Activated CD8-positive, alpha-beta T cell treated with anti-CD3 and anti-CD28 coated beads for 36 hours (primary cell): ENCODE results near the gene LIN37. TPM values are rescaled to one million over a fixed set of nuclear protein-coding genes. Genes with fewer than 3 reads are reported as not detected.
"Not testable (repeated sequence)": the region's sequence is repeated elsewhere in the genome, so short reads cannot be mapped to it uniquely, and the experiment has no call there.

Experiments
- ATAC-seq: fragments of 200-7000 bp; cut with Tn5 transposase; one replicate; pipeline ENCODE4 v1.10.0; 2021; ENCODE audit warnings: mild to moderate bottlenecking, moderate library complexity
- CTCF ChIA-PET: fragments of 350-600 bp; sonication (Branson Sonifier 250); formaldehyde crosslinking; loops from one replicate; lab custom pipeline; 2021; ENCODE audit warnings: antibody characterized with exemption; lab: Charles Lee
- POLR2A ChIA-PET: fragments of 350-600 bp; sonication (Branson Sonifier 250); formaldehyde crosslinking; loops from one replicate; lab custom pipeline; 2021; ENCODE audit warnings: antibody characterized with exemption; lab: Charles Lee
- DNase-seq: peaks from one replicate; pipeline ENCODE4 v3.0.0-alpha.2; 2020
- H3K27ac Mint-ChIP-seq: one replicate; pipeline ENCODE4 v1.8.0; 2021; ENCODE audit warnings: mild to moderate bottlenecking, mixed read lengths
- H3K27me3 Mint-ChIP-seq: one replicate; pipeline ENCODE4 v1.8.0; 2021; ENCODE audit warnings: mixed read lengths
- H3K36me3 Mint-ChIP-seq: one replicate; pipeline ENCODE4 v1.8.0; 2021; ENCODE audit warnings: low read depth, mixed read lengths
- H3K4me1 Mint-ChIP-seq: one replicate; pipeline ENCODE4 v1.8.0; 2021; ENCODE audit warnings: low read depth, mixed read lengths
- H3K4me3 Mint-ChIP-seq: one replicate; pipeline ENCODE4 v1.8.0; 2021; ENCODE audit warnings: mild to moderate bottlenecking, moderate library complexity, mixed read lengths
- H3K9me3 Mint-ChIP-seq: one replicate; pipeline ENCODE4 v1.8.0; 2021; ENCODE audit warnings: mixed read lengths
- CTCF ChIP-seq: fragments of 200-600 bp; IDR thresholded peaks from one replicate; pipeline ENCODE4 v1.8.0; 2022; ENCODE audit warnings: antibody characterized with exemption, mild to moderate bottlenecking
- intact Hi-C: fragments of 100-400 bp; cut with micrococcal nuclease; formaldehyde crosslinking; loops from one replicate; pipeline ENCODE4 v1.10.0; 2022
- total RNA-seq, 2 experiments: library from RNA; stranded (reverse); gene quantifications; one replicate each; pipeline ENCODE4 v1.2.3, GENCODE V29; 2021

LIN37 gene
- total RNA-seq, 2 experiments from 2014 or later, result 4.5 to 7.8 TPM

DNA sequence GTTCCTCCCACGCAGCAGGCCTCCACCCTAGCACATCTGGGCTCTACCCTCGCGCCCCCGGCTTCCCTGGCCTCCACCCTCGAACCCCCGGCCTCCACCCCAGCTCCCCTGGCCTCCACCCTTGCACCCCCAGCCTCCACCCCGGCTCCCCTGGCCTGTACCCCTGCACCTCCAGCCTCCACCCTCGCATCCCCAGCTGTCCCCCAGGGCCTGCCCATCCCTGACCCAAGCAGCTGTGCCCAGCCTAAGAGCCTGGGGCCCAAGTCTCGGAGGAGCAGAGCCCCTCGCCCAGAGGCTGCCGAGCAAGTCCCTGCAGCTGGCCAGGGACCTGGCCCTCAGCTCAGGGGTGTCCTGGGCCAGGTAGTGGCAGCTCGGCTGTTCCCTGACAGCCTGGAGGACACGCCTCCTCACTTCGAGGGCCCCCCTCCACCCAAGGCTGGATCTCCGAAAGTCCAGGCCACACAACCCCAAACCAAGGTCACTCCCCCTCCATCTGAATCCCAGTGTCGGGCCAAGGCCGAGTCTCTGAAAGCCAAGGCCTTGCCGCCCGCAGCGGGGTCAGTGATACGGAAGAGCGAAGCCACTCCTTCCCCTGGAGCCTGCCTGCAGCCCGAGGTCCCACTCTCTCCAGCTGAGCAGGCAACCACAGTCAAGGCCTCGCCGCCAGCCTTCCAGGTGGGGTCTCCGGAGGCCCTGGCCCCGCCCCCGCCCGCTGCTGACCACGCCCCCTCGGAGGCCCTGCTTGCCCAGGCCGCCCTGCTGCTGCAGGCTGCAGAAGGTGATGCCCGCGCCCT is 19.1 kb downstream of the LIN37 start:
- ATAC-seq, result no peak
- intact Hi-C loops, result no loop called here
- ChIA-PET POLR2A (interaction anchor here (0.8 to 1.2 kb wide), 5 partner anchors 10 to 77 kb away, joined by 3 to 5 read pairs (median 3); partner anchors contain the start of genes HSPB6 and PROSER3), CTCF (no interaction called here)
- no peak overlapping the region for H3K4me3 Mint-ChIP-seq
- peaks cover 12% of the 10 kb centered on the region for H3K36me3 Mint-ChIP-seq
- H3K27ac Mint-ChIP-seq, result no peak overlapping the region
- no peak for TF ChIP-seq CTCF
- H3K9me3 Mint-ChIP-seq, result no peaks in the 10 kb centered on the region
- H3K4me1 Mint-ChIP-seq, result no peaks in the 10 kb centered on the region
- H3K27me3 Mint-ChIP-seq, result no peaks in the 10 kb centered on the region
- DNase-seq, result no peak

GRCh38 chr19:35768082-35768421 is 19.7 kb downstream of the LIN37 start:
- POLR2A ChIA-PET, result interaction anchor here (0.8 to 1.1 kb wide), 2 partner anchors 45 to 78 kb away, joined by 3 to 4 read pairs; no protein-coding TSS in a partner anchor

DNA sequence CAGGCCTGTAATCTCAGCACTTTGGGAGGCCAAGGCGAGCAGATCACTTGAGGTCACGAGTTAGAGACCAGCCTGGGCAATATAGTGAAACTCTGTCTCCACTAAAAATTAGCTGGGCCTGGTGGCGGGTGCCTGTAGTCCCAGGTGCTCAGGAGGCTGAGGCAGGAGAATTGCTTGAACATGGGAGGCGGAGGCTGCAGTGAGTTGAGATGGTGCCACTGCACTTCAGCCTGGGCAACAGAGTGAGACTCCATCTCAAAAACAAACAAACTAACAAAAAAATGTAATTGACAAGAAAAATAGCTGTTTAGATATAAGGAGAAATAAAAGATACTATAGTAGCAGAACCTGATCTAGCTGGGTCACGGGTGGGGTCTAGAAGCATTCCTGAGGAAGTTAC is 24.0 kb downstream of the LIN37 start:
- intact Hi-C loops, H3K27ac Mint-ChIP-seq, H3K9me3 Mint-ChIP-seq, H3K4me1 Mint-ChIP-seq, H3K36me3 Mint-ChIP-seq, DNase-seq, ATAC-seq, H3K27me3 Mint-ChIP-seq, H3K4me3 Mint-ChIP-seq: not testable (repeated sequence)
- POLR2A ChIA-PET, result interaction anchor here (0.5 to 1.2 kb wide), 8 partner anchors 10 to 1555 kb away, joined by 3 to 4 read pairs (median 3); partner anchors contain the start of genes PSENEN and U2AF1L4
- CTCF ChIA-PET, result interaction anchor here (1.0 kb wide), 1 partner anchor 159 kb away, joined by 3 read pairs; no protein-coding TSS in a partner anchor

More at GRCh38 chr19:35768082-35768421, 19.7 kb downstream of the LIN37 start:
- TF ChIP-seq CTCF, result no peak
- H3K36me3 Mint-ChIP-seq, result peaks cover 12% of the 10 kb centered on the region
- CTCF ChIA-PET, result no interaction called here
- intact Hi-C loops, result no loop called here
- no peaks in the 10 kb centered on the region for H3K4me1 Mint-ChIP-seq
- H3K27me3 Mint-ChIP-seq, result no peaks in the 10 kb centered on the region
- no peaks in the 10 kb centered on the region for H3K9me3 Mint-ChIP-seq
- no peak for DNase-seq
- H3K4me3 Mint-ChIP-seq, result no peak overlapping the region
- ATAC-seq, result no peak
- no peak overlapping the region for H3K27ac Mint-ChIP-seq

DNA sequence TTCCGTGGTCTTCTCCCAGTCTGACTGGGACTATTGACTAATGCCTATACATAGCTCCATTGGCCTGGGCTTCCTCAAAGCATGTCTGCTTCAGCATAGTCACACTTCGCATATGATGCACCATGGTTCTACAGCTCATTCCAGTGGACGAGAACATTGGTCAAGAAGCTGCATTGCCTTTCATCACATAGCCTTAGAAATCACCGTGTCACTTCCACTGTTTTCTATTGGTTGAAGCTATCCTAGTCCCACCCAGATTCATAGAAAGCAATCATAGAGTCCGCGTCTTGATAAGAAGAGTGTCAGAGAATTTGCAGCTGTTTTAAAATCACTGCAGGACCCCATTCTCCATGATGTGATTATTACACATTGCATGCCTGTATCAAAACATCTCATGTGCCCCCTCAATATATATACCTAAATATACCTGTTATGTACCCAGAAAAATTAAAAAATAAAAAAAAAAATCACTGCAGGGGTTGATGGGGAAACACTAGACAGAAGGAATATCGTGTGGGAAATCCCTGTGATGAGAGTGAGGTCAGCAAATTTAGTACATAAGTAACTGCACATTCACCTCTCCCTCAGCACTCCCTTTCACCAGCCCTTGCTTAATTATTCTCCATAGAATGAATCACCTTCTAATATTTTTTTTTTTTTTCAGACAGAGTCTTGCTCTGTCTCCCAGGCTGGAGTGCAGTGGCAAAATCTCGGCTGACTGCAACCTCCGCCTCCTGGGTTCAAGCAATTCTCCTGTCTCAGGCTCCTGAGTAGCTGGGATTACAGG is 24.8 kb downstream of the LIN37 start:
- Mint-ChIP-seq H3K4me1 (peaks cover 10% of the 10 kb centered on the region), H3K27me3 (no peaks in the 10 kb centered on the region), H3K36me3 (peaks cover 7% of the 10 kb centered on the region), H3K27ac (no peak overlapping the region), H3K4me3 (no peak overlapping the region), H3K9me3 (no peaks in the 10 kb centered on the region)
- ATAC-seq (no peak), DNase-seq (no peak)
- POLR2A ChIA-PET, result interaction anchor here (0.5 to 1.2 kb wide), 7 partner anchors 11 to 1556 kb away, joined by 3 to 5 read pairs (median 3); partner anchors contain the start of genes PSENEN and U2AF1L4
- TF ChIP-seq CTCF, result no peak
- intact Hi-C loops, result no loop called here
- CTCF ChIA-PET, result interaction anchor here (1.0 kb wide), 1 partner anchor 158 kb away, joined by 3 read pairs; no protein-coding TSS in a partner anchor

DNA sequence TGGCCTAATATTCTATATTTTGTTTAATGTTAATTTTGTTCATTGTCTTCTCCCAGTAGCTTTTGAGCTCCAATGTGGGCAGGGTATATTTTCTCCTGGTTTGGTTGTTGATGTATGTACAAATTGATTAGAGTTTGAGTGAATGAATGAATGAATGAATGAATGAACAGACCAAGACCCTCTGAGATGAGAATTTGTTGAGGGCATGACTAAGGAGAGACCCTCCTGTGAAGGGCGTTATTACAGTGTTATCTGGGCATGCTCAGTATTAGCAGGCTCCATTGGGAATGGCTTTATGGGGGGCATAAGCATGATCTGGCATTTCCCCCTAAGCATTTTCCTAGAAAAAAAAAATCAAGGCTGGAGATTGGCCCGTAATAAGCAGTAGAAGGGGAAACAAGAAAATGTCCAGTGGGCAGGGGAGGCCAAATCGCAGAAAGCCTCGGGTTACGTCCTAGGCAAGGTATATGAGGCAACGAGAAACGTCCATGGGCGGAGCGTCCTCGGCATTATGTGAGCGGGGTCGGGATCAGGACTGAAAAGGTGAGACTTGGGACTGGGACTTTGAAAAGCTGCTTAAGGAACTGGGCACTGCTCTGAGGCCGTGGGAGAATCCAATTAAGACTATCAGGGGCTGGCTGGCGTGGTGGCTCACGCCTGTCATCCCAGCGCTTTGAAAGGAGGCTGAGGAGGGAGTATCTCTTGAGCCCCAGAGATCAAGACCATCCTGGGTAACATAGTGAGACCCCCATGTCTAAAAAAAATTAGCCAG is 26.1 kb downstream of the LIN37 start:
- Mint-ChIP-seq H3K9me3 (no peaks in the 10 kb centered on the region), H3K4me1 (peaks cover 10% of the 10 kb centered on the region), H3K36me3 (peaks cover 1% of the 10 kb centered on the region), H3K4me3 (peak overlapping the region; percentile 72), H3K27me3 (no peaks in the 10 kb centered on the region), H3K27ac (no peak overlapping the region)
- POLR2A ChIA-PET, result interaction anchor here (1.2 kb wide), 1 partner anchor 15 kb away, joined by 5 read pairs; no protein-coding TSS in a partner anchor
- intact Hi-C loops, result no loop called here
- TF ChIP-seq CTCF, result no peak
- no peak for DNase-seq
- no peak for ATAC-seq
- CTCF ChIA-PET, result no interaction called here
